Keratinocyte (primary cell): ENCODE data around the gene CARS1.

Source experiments
- EZH2 ChIP-seq: IDR thresholded peaks from one replicate; pipeline ENCODE4 v1.6.1; 2012; ENCODE audit warnings: inconsistent platforms, mild to moderate bottlenecking, low read length, moderate library complexity
- TF ChIP-seq, protein P1 (sequence below), 3 experiments: IDR thresholded peaks in 1 of 3; conservative IDR thresholded peaks in 1 of 3; optimal IDR thresholded peaks in 1 of 3; 2 replicates in 2 of 3; 3 replicates in 1 of 3; pipeline versions ENCODE3 to v1.5.1; 2011; ENCODE audit warnings: low read length in 3 of 3, mild to moderate bottlenecking in 3 of 3, moderate library complexity in 2 of 3, control low read depth in 1 of 3, inconsistent platforms in 1 of 3; ENCODE audit not compliant: insufficient read depth in 2 of 3; ENCODE audit errors: extremely low read depth in 1 of 3

DNA sequence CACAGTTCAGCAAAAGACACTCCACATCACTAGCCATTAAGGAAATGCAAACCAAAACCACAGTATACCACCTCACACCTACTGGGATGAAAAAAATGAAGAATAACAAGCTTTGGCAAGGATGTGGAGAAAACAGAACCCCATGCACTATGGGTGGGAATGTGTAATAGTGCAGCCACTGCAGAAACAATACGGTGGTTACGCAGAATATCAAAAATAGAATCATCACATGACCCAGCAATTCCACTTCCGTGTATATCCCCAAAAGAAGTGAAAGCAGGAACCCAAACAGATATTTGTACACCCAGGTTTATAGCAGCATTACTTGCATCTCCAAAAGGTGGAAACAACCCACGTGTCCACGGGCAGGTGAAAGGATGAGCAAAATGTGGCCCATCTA is 20.8 kb downstream of the CARS1 start:
- TF ChIP-seq, protein P1, sequence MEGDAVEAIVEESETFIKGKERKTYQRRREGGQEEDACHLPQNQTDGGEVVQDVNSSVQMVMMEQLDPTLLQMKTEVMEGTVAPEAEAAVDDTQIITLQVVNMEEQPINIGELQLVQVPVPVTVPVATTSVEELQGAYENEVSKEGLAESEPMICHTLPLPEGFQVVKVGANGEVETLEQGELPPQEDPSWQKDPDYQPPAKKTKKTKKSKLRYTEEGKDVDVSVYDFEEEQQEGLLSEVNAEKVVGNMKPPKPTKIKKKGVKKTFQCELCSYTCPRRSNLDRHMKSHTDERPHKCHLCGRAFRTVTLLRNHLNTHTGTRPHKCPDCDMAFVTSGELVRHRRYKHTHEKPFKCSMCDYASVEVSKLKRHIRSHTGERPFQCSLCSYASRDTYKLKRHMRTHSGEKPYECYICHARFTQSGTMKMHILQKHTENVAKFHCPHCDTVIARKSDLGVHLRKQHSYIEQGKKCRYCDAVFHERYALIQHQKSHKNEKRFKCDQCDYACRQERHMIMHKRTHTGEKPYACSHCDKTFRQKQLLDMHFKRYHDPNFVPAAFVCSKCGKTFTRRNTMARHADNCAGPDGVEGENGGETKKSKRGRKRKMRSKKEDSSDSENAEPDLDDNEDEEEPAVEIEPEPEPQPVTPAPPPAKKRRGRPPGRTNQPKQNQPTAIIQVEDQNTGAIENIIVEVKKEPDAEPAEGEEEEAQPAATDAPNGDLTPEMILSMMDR (optimal IDR thresholded peaks at IDR 0.05 in 1 of 3, IDR thresholded peaks at IDR 0.05 in 1 of 3, conservative IDR thresholded peaks at IDR 0.05 in 1 of 3; ENCODE audit: extremely low read depth in 1 of 3, insufficient read depth in 2 of 3, low read length in 3 of 3): no peak
- no peak for TF ChIP-seq EZH2
